Choroid plexus epithelial cell (primary cell): ENCODE results near the gene GIMD1.

ENCODE experiments used
- DNase-seq: peaks from one replicate; pipeline ENCODE4 v3.0.0-alpha.2; 2010; ENCODE audit warnings: low read depth
- H3K4me3 ChIP-seq: 2 replicates; pipeline ENCODE4 v1.5.1; 2011; ENCODE audit warnings: low read depth, mild to moderate bottlenecking, control low read depth, low read length, moderate library complexity
- CTCF ChIP-seq: conservative IDR thresholded peaks from 2 replicates; pipeline ENCODE4 v1.5.1; 2011; ENCODE audit warnings: low read depth, mild to moderate bottlenecking, control low read depth, inconsistent platforms, low read length, moderate library complexity

Gene GIMD1

GRCh38 chr4:106314960-106315359, 53.6 kb downstream of the GIMD1 start:
- no peak for TF ChIP-seq CTCF
- DNase-seq: no peak
- H3K4me3 ChIP-seq: peak overlapping the region; percentile 92

GRCh38 chr4:106312997-106313522, 55.5 kb downstream of the GIMD1 start:
- no peak overlapping the region for H3K4me3 ChIP-seq
- TF ChIP-seq CTCF: no peak
- DNase-seq: no peak

- no peak overlapping the region for H3K4me3 ChIP-seq
- DNase-seq: peak; percentile 19
These were observed 56.2 kb downstream of the GIMD1 start for GRCh38 chr4:106312377-106312776.

More at GRCh38 chr4:106312377-106312776, 56.2 kb downstream of the GIMD1 start:
- no peak for TF ChIP-seq CTCF
